Astrocyte of the cerebellum (primary cell): ENCODE data around the gene CD79B.

ENCODE experiments used
- DNase-seq: peaks from one replicate; pipeline ENCODE4 v3.0.0-alpha.2; 2011; ENCODE audit warnings: low read depth
- H3K4me3 ChIP-seq: 2 replicates; pipeline ENCODE4 v1.5.1; 2011; ENCODE audit warnings: mild to moderate bottlenecking, low read depth, low read length, moderate library complexity
- in situ Hi-C: cut with HindIII; loops from 2 replicates; pipeline ENCODE4 v1.10.0; 2017; ENCODE audit warnings: low sequenced_read_pairs
- TF ChIP-seq, protein P1 (sequence below): IDR thresholded peaks from 2 replicates; pipeline ENCODE4 v1.5.1; 2012; ENCODE audit warnings: low read length, low read depth, moderate library complexity, mild to moderate bottlenecking; ENCODE audit errors: missing control alignments

Gene CD79B

DNA sequence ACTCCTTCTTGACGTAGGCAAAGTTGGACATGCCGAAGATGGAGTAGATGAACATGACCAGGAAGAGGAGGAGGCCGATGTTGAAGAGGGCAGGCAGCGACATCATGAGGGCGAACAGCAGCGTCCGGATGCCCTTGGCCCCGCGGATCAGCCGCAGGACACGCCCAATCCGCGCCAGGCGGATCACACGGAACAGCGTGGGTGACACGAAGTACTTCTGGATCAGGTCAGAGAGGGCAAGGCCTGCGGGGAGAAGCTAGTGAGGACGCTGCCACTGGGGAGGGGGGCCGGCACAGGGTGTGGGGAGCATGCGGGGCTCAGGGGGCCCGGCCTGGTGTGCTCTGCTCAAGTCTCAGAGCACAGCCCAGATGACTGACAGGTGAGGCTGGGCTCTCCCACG lies 9.6 kb upstream of the CD79B start:
- DNase-seq = no peak
- TF ChIP-seq, protein P1, sequence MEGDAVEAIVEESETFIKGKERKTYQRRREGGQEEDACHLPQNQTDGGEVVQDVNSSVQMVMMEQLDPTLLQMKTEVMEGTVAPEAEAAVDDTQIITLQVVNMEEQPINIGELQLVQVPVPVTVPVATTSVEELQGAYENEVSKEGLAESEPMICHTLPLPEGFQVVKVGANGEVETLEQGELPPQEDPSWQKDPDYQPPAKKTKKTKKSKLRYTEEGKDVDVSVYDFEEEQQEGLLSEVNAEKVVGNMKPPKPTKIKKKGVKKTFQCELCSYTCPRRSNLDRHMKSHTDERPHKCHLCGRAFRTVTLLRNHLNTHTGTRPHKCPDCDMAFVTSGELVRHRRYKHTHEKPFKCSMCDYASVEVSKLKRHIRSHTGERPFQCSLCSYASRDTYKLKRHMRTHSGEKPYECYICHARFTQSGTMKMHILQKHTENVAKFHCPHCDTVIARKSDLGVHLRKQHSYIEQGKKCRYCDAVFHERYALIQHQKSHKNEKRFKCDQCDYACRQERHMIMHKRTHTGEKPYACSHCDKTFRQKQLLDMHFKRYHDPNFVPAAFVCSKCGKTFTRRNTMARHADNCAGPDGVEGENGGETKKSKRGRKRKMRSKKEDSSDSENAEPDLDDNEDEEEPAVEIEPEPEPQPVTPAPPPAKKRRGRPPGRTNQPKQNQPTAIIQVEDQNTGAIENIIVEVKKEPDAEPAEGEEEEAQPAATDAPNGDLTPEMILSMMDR = no peak
- in situ Hi-C loops = loop anchor here (5.0 kb wide), 1 partner anchor 76 kb away; no protein-coding TSS in a partner anchor

DNA sequence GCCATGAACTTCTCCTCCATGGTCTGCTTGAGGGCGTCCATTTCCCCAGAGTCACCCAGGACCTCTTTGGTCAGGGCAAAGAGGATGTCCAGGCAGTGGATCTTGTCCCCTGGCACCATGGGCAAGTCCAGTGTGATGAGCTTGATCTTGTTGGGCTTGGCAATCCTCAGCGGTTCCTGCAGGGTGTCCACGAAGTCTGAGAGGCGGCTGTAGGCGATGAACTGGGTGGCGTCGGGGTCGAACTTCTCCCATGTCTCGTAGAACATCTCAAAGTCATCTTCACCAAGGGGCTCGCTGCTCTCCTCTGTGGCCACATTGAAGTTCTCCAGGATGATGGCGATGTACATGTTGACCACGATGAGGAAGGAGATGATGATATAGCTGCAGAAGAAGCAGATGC lies 9.0 kb upstream of the CD79B start:
- no peak overlapping the region for H3K4me3 ChIP-seq
- in situ Hi-C loops = loop anchor here (5.0 kb wide), 1 partner anchor 76 kb away; no protein-coding TSS in a partner anchor
- TF ChIP-seq, protein P1 = no peak
- DNase-seq = no peak

More for the DNA sequence above, 9.6 kb upstream of the CD79B start:
- H3K4me3 ChIP-seq = no peak overlapping the region

DNA sequence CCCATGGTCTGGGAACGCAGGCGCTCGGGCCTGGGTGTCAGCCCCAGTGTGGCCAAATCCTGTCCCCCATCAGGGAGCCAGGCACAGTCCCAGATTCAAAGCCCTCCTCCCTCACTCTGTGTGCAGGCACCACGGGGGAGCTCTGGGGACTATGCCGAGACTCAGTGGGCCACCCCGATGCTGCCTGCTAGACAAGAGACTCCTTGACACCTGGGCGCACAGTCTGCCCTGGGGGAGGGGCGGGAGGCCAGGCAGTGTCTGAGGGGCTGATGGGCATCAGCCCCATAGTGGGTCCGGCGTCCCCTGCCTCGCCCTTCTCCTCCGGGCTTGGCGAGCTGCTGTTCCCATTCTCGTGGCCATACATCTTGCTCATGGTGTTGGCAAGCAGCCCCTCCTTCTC lies 8.5 kb upstream of the CD79B start:
- in situ Hi-C loops = loop anchor here (5.0 kb wide), 1 partner anchor 77 kb away; no protein-coding TSS in a partner anchor
- TF ChIP-seq, protein P1 = no peak
- DNase-seq = no peak
- H3K4me3 ChIP-seq = no peak overlapping the region

DNA sequence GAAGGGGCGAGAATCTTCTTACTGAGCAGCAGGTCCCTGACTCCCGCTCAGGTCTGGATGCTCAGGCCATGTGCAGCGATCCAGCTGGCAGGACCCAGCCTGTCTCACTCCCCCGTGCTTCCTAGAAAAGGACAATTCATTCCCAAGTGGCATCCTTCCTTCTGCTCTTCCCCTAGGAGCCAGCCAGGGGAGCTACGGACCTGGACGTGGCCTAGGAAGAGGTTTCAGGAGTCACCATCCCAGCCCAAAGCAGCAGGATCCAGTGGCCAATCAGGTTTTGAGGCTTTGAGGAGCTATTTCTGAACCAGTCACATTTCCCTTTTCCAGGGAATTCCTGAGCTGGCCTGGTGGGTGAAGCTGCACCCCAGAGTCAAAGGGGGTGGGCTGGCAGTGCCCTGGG lies 7.8 kb upstream of the CD79B start:
- in situ Hi-C loops = loop anchor here (5.0 kb wide), 1 partner anchor 77 kb away; no protein-coding TSS in a partner anchor
- no peak for DNase-seq
- TF ChIP-seq, protein P1 = no peak
- H3K4me3 ChIP-seq = no peak overlapping the region

DNA sequence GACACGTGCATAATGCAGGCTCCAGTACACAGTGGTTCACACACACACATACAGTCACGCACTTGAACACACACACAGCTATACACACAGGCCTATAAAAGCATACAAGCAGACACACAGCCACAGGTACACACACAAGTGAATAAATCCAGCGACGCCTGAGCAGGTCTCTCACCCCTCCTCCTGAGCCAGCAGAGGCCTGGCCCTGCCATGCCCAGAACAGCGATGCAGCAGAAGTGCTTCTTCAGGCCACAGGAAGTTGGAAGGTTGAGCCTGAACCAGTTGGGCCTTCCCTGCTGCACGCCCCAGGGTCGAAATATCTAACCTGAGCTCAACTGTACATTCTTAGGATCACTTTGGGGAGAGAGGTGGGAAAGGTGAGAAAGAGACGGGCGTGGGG lies 7.3 kb upstream of the CD79B start:
- in situ Hi-C loops = no loop called here
- no peak overlapping the region for H3K4me3 ChIP-seq
- DNase-seq = no peak
- TF ChIP-seq, protein P1 = no peak

DNA sequence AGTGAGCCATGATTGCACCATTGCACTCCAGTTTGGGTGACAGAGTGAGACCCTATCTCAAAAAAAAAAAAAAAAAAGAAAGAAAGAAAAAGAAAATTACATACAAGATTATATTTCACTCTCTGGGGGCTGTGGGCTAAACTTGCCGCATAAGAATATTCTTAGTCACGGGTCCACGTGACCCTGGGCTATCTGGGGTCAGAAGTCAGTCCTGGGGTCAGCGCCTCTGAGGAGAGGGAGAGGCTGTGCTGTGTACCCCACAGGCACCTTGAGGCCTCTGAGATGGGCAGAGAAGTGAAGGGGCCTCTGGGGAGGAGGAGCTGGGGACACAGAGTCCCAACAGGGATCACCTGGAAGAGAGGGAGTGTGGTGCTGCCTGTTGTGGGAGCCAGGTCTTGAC lies 5.8 kb upstream of the CD79B start:
- TF ChIP-seq, protein P1 = no peak
- in situ Hi-C loops = no loop called here
- H3K4me3 ChIP-seq = no peak overlapping the region
- no peak for DNase-seq

DNA sequence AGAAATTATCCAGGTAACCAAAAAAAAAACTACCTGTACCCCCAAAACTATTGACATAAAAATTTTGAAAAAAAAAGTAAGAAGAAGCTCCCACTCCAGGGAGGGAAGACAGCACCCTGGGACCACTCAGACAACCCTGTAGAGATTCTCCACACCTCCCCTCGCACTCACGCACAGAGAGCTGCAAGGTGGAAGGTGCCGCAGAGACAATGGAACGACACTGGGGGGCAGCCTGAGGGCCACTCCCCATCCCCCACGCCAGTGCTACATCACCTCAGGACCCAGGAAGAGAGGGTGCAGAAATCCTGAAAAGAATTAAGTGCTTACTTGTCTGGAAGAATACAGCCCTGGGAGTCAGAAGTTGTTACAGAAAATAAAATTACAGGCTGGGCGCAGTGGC lies 5.2 kb upstream of the CD79B start:
- H3K4me3 ChIP-seq = no peak overlapping the region
- DNase-seq = no peak
- in situ Hi-C loops = no loop called here
- TF ChIP-seq, protein P1 = no peak
